ENCODE data around the gene BZW1. TPM values are rescaled to one million over a fixed set of nuclear protein-coding genes. Genes with fewer than 3 reads are reported as not detected.
A peak's percentile ranks its signal among the peaks of the same experiment; 100 is the strongest.

Gene BZW1
- total RNA-seq, 2 experiments from 2014 or later: 416 to 423 TPM

DNA sequence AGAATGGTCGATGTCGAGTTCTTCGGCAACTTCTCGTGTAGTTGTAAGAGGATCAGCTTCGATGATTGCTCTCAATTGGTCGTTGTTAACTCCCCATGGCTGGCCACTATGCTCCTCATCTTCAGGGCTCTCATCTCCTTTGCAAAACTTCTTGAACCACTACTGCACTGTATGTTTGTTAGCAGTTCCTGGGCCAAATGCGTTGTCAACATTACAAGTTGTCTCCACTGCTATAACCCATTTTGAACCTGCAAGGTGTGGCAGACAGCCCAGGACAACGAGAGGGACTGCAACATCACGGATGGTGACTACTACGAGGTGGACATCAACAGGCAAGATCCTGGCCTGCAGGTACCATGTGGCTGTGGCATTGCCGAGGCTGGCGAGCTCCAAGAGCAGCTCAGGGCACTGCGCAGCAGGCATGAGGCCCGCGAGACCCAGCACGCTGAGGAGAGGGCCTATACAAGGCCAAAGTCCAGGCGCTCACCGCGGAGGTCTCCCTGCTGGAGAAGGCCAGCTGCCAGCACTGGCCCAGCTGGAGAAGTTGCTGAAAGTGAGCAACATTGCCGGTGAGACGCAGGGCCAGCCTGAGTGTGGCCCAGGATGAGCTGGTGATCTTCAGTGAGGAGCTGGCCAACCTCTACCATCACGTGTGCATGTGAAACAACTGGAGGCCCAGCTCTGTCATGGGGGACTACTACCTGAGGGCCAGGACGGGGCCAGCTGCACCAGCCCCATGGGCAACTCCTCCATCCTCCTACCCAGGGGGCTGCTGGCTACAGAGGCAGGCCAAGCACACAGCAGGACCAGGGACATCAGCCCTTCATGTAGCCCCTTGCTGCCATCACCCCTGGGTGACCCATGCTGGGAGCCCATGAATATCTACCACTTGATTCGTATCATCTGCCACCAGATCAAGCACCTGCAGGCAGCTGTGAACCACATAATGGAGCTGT is 32.6 kb downstream of the BZW1 start:
- intact Hi-C loops (cut with micrococcal nuclease): no loop called here
- Mint-ChIP-seq H3K27me3 (no peaks in the 10 kb centered on the region), H3K4me1 (ENCODE audit: low read depth) (no peaks in the 10 kb centered on the region), H3K4me3 (no peak overlapping the region), H3K9me3 (no peaks in the 10 kb centered on the region), H3K27ac (no peak overlapping the region), H3K36me3 (no peaks in the 10 kb centered on the region)
- no peak for DNase-seq
- ChIA-PET POLR2A (interaction anchor here (2.1 kb wide), 1 partner anchor 25 kb away, joined by 4 read pairs; no protein-coding TSS in a partner anchor), CTCF (interaction anchor here (1.1 kb wide), 1 partner anchor 16 kb away, joined by 3 read pairs; no protein-coding TSS in a partner anchor)

DNA sequence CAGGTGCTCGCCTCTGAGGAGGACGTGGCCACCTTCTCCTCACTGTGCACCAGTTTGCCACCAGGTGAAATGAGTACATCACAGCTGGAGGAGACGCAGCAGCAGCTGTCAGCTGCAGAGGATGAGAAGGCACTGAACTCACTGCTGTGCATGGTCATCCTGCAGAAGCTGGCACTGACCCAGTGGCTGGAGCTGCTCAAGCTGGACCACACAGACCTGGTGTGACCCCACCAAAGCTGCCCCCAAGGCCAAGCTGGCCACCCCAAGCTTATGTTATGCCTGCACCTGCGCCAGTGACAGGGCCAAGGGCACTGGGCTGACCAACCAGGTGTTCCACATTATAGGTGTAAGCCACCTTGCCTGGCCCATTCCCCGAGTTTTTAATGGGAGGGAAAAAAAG is 33.5 kb downstream of the BZW1 start:
- ChIA-PET POLR2A (interaction anchor here (2.1 kb wide), 1 partner anchor 26 kb away, joined by 4 read pairs; no protein-coding TSS in a partner anchor), CTCF (interaction anchor here (1.1 kb wide), 1 partner anchor 17 kb away, joined by 3 read pairs; no protein-coding TSS in a partner anchor)
- no peaks in the 10 kb centered on the region for H3K4me1 Mint-ChIP-seq (ENCODE audit: low read depth)

DNA sequence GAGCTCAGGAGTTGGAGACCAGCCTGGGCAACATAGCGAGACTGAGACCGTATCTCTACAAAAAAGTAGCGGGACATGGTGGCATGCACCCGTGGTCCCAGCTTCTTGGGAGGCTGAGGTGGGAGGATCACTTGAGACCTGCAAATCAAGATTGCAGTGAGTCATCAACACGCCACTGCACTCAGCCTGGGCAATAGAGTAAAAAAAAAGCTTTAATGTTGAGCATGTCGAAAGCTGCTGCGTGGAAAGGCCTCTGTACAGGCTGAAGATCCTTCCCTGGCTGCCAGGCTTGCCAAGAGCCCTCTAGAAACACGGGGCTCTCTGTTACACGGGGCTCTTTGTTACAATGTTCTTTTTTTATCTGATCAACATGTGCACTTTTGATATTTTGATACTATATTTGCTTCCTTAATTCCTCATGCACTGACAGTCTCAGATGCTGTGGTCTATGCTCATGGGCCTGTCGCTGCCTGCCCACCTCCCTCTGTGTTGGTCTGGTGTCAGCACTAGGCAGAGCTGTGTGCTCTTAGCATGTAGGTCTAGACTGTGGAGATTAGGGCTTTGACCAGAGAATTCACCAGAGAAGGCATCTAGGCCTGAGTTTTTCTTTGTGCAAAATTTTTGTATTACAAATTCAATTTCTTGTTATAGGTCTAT is 34.1 kb downstream of the BZW1 start:
- no peak overlapping the region for H3K27ac Mint-ChIP-seq
- H3K9me3 Mint-ChIP-seq: no peaks in the 10 kb centered on the region
- H3K4me3 Mint-ChIP-seq: no peak overlapping the region
- no peaks in the 10 kb centered on the region for H3K27me3 Mint-ChIP-seq
- H3K4me1 Mint-ChIP-seq (ENCODE audit: low read depth): no peaks in the 10 kb centered on the region
- ChIA-PET POLR2A (no interaction called here), CTCF (interaction anchor here (0.5 to 1.1 kb wide), 3 partner anchors 16 to 62 kb away, joined by 3 read pairs; no protein-coding TSS in a partner anchor)
- H3K36me3 Mint-ChIP-seq: peaks cover 5% of the 10 kb centered on the region
- intact Hi-C loops (cut with micrococcal nuclease): no loop called here
- DNase-seq: no peak

More for the DNA sequence above, 33.5 kb downstream of the BZW1 start:
- Mint-ChIP-seq H3K27ac (no peak overlapping the region), H3K4me3 (no peak overlapping the region), H3K9me3 (no peaks in the 10 kb centered on the region), H3K27me3 (no peaks in the 10 kb centered on the region), H3K36me3 (no peaks in the 10 kb centered on the region)
- intact Hi-C loops (cut with micrococcal nuclease): no loop called here
- no peak for DNase-seq

DNA sequence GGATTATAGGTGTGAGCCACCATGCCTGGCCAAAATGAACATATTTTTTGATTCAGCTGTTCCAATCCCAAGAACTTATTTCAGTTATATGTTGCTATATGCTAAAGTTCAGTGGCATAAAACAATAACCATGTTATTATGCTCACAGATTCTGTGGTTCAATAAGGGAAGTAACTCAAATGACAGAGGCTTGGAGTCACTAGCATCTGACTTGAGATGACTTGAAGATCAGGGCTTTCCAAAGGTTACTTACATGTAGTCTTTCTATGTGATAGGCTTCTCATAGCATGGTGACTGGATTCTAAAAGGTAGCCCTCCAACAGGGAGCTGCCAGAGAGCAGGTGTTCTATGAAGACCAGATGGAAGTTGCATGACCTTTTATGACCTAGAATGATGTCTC is 35.6 kb downstream of the BZW1 start:
- no peak for DNase-seq
- H3K27ac Mint-ChIP-seq: no peak overlapping the region
- CTCF ChIA-PET: no interaction called here
- H3K27me3 Mint-ChIP-seq: no peaks in the 10 kb centered on the region
- H3K4me3 Mint-ChIP-seq: no peak overlapping the region
- POLR2A ChIA-PET: no interaction called here
- H3K9me3 Mint-ChIP-seq: no peaks in the 10 kb centered on the region
- H3K36me3 Mint-ChIP-seq: peaks cover 19% of the 10 kb centered on the region
- intact Hi-C loops (cut with micrococcal nuclease): no loop called here
- no peaks in the 10 kb centered on the region for H3K4me1 Mint-ChIP-seq (ENCODE audit: low read depth)

DNA sequence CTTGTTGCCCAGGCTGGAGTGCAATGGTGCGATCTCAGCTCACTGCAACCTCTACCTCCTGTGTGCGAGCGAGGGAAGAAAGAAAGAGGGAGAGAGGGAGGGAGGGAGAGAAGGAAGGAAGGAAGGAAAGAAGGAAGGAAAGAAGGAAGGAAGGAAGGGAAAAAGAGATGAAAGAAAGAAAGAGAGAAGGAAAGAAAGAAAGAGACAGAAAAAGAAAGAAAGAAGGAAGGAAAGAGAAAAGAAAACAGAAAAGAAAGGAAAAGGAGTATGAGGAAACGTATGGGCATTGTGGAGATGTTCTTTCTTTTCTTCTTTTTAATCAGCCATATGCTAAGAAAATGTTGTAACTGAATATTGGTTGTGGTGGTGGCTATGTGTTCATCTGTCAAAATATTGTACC is 36.2 kb downstream of the BZW1 start:
- Mint-ChIP-seq H3K4me3 (no peak overlapping the region), H3K27ac (no peak overlapping the region), H3K9me3 (no peaks in the 10 kb centered on the region), H3K4me1 (ENCODE audit: low read depth) (no peaks in the 10 kb centered on the region), H3K36me3 (peaks cover 26% of the 10 kb centered on the region), H3K27me3 (no peaks in the 10 kb centered on the region)
- intact Hi-C loops (cut with micrococcal nuclease): no loop called here
- CTCF ChIA-PET: interaction anchor here (0.9 to 1.0 kb wide), 2 partner anchors 54 to 135 kb away, joined by 3 read pairs; no protein-coding TSS in a partner anchor
- POLR2A ChIA-PET: interaction anchor here (2.4 kb wide), 1 partner anchor 20 kb away, joined by 20 read pairs; no protein-coding TSS in a partner anchor
- DNase-seq: no peak

DNA sequence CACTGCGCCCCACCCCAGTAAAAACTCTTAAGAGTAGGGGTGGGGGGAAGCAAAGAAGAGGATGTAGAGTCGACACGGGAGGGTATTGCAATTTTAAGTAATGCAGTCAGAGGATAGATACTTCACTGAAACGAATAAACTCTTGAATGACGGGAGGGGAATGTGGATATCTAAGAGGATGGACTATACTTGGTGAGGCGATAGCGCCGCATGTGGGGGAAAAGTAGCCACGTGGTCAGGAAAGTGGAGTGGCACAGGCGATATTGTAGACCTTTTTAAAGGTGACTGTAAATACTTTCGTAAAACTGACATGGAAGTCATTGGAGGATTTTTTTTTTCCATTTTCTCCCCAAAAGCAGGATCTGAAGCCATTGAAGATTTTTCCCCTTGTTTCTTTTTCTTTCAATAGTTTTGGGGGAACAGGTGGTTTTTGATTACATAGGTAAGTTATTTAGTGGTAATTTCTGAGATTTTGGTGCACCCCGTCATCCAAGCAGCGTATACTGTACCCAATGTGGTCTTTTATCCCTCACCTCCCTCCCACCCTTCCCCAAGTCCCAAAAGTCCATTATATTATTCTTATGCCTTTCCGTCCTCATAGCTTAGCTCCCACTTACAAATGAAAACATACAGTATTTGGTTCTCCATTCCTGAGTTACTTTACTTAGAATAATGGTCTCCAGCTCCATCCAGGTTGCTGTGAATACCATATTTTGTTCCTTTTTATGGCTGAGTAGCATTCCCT is 39.0 kb downstream of the BZW1 start:
- Mint-ChIP-seq H3K4me1 (ENCODE audit: low read depth) (no peaks in the 10 kb centered on the region), H3K36me3 (peaks cover 44% of the 10 kb centered on the region), H3K4me3 (no peak overlapping the region), H3K27ac (no peak overlapping the region), H3K9me3 (no peaks in the 10 kb centered on the region), H3K27me3 (no peaks in the 10 kb centered on the region)
- CTCF ChIA-PET: no interaction called here
- intact Hi-C loops (cut with micrococcal nuclease): no loop called here
- POLR2A ChIA-PET: interaction anchor here (0.6 to 1.8 kb wide), 3 partner anchors 8 to 137 kb away, joined by 4 to 9 read pairs (median 6); no protein-coding TSS in a partner anchor
- DNase-seq: no peak

DNA sequence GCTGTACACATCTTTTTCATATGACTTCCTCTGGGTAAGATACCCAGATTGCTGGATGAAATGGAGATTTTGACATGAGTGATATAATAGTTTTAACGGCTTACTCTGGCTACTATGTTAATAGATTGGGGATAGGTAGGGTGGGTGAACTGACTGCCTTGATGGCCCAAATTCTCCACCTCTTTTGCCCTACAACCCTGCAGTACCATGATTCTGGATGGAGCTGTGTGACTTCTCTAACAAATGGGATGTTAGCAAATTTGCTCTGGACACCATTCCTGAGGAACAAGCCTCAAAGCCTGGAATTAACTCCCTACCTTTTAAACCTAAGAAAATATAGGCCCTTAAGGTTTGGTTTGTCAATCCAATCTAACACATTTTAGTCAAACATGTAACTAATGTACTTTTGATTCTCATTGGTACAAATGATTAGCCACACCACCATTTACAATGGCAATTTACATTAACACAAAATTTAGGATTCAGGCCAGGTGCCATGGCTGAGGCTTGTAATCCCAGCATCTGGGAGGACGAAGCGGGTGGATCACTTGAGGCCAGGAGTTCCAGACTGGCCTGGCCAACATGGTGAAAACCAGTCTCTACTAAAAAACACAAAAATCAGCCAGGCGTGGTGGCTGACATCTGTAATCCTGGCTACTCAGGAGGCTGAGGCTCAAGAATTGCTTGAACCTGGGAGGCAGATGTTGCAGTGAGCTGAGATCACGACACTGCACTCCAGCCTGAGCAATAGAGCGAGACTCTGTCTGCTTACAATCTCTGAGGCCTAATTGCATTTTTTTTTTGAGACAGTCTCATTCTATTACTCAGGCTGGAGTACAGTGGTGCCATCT is 39.9 kb downstream of the BZW1 start:
- CTCF ChIA-PET: no interaction called here
- Mint-ChIP-seq H3K27me3 (no peaks in the 10 kb centered on the region), H3K9me3 (no peaks in the 10 kb centered on the region), H3K36me3 (peaks cover 48% of the 10 kb centered on the region), H3K4me1 (ENCODE audit: low read depth) (peaks cover 4% of the 10 kb centered on the region), H3K27ac (no peak overlapping the region), H3K4me3 (no peak overlapping the region)
- intact Hi-C loops (cut with micrococcal nuclease): no loop called here
- POLR2A ChIA-PET: no interaction called here
- DNase-seq: no peak

DNA sequence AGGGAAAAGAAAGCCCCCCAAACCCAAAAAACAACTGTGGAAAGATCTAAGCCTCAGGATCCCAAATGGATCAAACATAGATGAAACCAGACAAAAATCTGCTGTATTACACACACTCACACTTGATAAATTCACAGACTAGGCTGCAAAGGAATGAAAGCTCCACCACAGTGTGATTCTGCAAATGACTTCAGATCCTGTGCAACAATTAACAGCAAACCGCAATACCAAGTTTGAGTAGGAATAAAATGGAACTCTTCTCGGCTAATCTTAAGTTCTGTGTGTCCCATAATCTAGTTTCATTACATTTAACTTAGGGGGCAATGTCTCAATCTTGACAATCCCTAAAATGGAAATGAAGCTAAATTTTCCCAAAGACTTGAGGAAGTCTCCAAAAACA is 40.9 kb downstream of the BZW1 start:
- H3K4me1 Mint-ChIP-seq (ENCODE audit: low read depth): peaks cover 14% of the 10 kb centered on the region
- peak overlapping the region; percentile 42 for H3K27ac Mint-ChIP-seq
- CTCF ChIA-PET: no interaction called here
- no peaks in the 10 kb centered on the region for H3K27me3 Mint-ChIP-seq
- no peak overlapping the region for H3K4me3 Mint-ChIP-seq
- peaks cover 58% of the 10 kb centered on the region for H3K36me3 Mint-ChIP-seq
- no peak for DNase-seq
- POLR2A ChIA-PET: interaction anchor here (1.0 to 1.3 kb wide), 2 partner anchors 26 to 38 kb away, joined by 3 read pairs; no protein-coding TSS in a partner anchor
- intact Hi-C loops (cut with micrococcal nuclease): no loop called here
- no peaks in the 10 kb centered on the region for H3K9me3 Mint-ChIP-seq

DNA sequence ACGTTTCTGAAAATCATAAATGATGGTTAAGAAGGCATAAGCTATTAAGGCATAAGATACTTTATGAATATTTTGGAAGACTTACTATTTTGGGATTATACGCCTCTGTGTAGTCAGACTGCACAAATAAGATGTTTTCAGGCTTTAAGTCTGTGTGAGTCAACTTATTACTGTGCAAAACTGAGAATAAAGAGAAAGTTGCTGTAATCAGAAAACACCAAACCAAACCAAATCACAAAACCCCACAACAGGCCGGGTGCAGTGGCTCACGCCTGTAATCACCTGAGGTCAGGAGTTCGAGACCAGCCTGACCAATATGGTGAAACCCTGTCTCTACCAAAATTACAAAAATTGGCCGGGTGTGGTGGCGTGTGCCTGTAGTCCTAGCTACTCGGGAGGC is 45.1 kb downstream of the BZW1 start:
- Mint-ChIP-seq H3K4me1 (ENCODE audit: low read depth) (peaks cover 48% of the 10 kb centered on the region), H3K36me3 (peaks cover 81% of the 10 kb centered on the region), H3K9me3 (no peaks in the 10 kb centered on the region), H3K27ac (peak overlapping the region; percentile 13), H3K27me3 (no peaks in the 10 kb centered on the region), H3K4me3 (no peak overlapping the region)
- no peak for DNase-seq
- CTCF ChIA-PET: interaction anchor here (0.9 to 1.1 kb wide), 2 partner anchors 121 to 143 kb away, joined by 3 to 6 read pairs; no protein-coding TSS in a partner anchor
- intact Hi-C loops (cut with micrococcal nuclease): no loop called here
- POLR2A ChIA-PET: interaction anchor here (1.3 kb wide), 2 partner anchors 33 to 37 kb away, joined by 4 to 5 read pairs; partner anchors contain the start of gene NIF3L1

DNA sequence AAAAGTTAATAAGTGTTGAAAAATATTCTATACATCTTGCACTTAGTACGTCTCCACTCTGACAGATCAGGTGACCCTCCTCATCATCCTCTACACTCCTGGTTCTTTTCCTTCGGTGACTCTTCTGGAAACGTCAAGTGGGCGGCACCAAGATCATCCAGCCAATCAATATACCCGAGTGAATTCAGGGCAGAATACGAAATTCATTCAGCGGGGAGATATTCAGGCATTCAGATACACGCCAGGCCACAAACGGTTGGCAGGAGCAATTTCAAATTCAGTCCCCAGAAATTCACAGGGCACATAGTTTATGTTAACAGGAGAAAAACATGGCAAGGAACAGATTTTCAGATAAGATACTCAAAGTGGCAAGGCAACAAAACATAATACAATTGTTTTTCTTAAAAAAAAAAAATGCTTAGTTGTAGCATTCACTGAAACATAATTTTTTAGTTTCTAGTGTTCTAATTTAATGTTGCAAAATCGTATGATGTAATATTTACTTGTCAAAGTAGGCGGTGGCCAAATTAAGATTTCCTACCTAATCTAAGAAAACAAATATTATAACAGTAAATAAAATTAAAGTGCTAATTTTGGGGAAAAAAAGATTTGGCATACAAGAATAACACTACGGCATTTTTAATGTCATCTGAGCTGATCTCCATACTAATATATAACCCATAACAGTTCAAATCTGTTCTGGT is 48.5 kb downstream of the BZW1 start:
- Mint-ChIP-seq H3K9me3 (no peaks in the 10 kb centered on the region), H3K36me3 (peaks cover 77% of the 10 kb centered on the region), H3K4me1 (ENCODE audit: low read depth) (peaks cover 57% of the 10 kb centered on the region), H3K4me3 (peak overlapping the region; percentile 61), H3K27me3 (no peaks in the 10 kb centered on the region), H3K27ac (peak overlapping the region; percentile 70)
- ChIA-PET POLR2A (interaction anchor here (0.6 to 2.0 kb wide), 3 partner anchors 10 to 43 kb away, joined by 4 to 9 read pairs (median 8); partner anchors contain the start of genes NIF3L1 and PPIL3), CTCF (interaction anchor here (0.6 kb wide), 1 partner anchor 317 kb away, joined by 6 read pairs; no protein-coding TSS in a partner anchor)
- DNase-seq: peak; percentile 58
- intact Hi-C loops (cut with micrococcal nuclease): loop anchor here (5.0 kb wide), 1 partner anchor 333 kb away; the partner anchor contains the start of gene SGO2

Measured in activated CD4-positive, alpha-beta memory T cell treated with anti-CD3 and anti-CD28 coated beads for 36 hours (primary cell).